Measurements from ENCODE around the gene USP50. TPM values are rescaled to one million over a fixed set of nuclear protein-coding genes. Genes with fewer than 3 reads are reported as not detected.
A peak's percentile ranks its signal among the peaks of the same experiment; 100 is the strongest.
"Not testable (repeated sequence)": the region's sequence is repeated elsewhere in the genome, so short reads cannot be mapped to it uniquely, and the experiment has no call there.

Gene USP50
- 1.5 TPM for total RNA-seq
- long read RNA-seq, partial matches to known transcripts, result 0 of 1 reads
- long read RNA-seq, other reads (novel, unspliced or antisense), result 1 of 1 reads

DNA sequence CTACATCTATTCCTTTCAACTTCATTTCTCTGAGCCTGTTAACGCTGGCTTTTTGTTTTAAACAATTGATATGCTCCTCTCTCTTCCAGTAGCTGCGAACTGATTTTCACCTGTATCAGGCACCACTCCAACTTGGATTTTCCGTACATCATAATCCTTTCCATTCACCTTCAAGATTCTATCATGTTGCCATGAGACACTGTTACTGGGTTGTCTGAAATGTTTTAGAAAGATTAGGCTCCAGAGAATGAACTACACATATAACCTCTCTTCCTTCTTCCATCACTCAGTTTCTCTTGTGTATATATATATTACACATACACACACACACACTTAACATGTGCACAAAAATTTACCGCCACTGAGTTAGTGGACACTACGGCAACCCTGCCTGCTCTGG, at the start of gene USP50:
Gene USP50 (minus strand): TSS at position 101 of the 400 bp plus-strand sequence. CDS start 141 bp downstream, outside the sequence.
- DNase-seq (ENCODE audit: low spot score), result no peak
- intact Hi-C loops (cut with DNase I), result no loop called here

DNA sequence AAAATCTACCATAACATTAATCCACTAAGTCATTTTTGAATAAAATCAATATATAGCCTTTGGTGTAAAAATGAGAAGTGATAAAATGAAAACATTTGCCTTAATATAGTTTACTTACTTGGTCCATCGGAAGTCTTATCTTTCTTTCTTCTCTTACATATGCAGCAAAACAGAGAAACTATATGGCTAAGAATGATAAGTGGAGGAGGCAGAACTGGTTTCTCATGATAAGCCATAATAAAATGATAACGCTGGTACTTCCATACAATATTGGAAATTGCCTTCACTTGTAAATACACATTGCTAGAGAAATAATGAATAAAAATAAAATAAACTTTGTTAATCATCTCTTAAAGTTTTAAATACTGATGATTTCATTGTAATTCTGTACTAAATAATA, 47.8 kb upstream of the USP50 start:
- intact Hi-C loops (cut with DNase I), result no loop called here

DNA sequence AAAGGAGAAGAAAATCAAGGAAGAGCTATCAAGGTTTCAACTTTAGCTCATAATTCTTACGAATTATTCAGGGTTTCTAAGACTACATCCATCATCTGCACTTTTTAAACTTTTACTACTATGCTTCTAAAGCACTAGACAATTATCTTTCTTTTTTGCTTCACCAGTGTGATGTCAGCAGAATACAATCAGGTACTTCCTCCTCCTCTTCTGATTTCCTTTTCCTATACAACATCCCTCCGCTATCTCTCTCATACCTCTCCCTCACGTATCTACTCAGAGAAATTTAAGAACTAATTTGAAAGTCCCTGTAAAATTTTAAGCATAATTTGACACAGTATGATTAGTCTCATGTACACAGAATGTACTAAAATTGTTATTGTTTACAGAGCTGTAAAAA, 47.3 kb upstream of the USP50 start:
- no peak for DNase-seq (ENCODE audit: low spot score)
- intact Hi-C loops (cut with DNase I), result no loop called here

More for the DNA sequence above, 47.8 kb upstream of the USP50 start:
- DNase-seq (ENCODE audit: low spot score), result no peak

DNA sequence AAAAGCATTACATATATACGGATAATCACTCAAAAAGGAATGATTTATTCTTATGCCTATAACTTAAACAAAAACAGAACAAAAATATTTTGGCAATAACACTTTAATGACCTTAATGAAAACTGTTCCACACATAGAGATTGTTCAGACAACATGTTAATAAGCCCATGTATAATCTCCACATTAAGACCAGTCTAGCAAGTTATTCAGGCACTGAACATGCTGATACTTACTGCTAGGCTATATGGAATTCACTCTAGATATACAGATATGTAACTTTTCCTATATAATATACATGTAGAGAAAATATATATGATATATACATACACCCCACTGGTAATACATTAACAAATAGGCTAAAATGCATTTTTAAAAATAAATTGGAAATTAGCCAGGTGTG, 43.8 kb upstream of the USP50 start:
- DNase-seq (ENCODE audit: low spot score), result no peak
- intact Hi-C loops (cut with DNase I), result no loop called here

DNA sequence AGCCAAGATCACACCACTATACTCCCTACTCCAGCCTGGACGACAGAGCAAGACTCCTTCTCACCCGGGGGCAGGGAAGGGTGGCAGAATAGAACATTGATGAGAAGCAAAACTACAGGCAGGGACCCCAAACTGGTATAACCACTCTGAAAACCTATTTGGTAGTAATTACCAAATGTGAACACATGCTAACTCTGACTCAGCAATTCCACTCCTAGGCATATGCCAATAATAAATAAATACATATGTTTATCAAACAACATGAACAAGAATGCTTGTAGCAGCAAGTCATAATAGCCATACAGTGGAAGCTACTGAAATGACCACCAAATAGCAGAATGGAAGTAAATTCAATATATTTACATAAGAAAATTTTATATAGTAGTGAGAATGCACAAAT, 31.0 kb upstream of the USP50 start:
- intact Hi-C loops (cut with DNase I), result no loop called here
- no peak for DNase-seq (ENCODE audit: low spot score)

DNA sequence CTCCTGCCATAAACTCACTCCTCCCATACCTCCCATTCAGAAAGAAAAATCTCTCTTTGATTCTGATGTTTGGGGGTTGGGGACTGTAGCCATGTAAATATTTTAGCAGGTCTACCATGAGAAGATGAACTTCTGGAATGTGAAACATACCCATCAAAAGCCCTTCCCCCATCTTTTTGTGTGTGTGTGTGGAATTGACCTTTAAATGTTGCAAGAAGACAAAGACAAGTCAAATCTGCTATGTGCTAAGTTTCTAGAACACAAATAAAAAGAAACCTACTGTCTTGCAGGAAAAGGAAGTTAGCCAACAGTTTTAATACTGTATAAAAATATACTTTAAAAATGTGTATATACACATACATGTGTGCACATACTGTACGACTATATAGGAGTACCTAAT, 29.7 kb upstream of the USP50 start:
- DNase-seq (ENCODE audit: low spot score), result no peak
- intact Hi-C loops (cut with DNase I), result no loop called here

DNA sequence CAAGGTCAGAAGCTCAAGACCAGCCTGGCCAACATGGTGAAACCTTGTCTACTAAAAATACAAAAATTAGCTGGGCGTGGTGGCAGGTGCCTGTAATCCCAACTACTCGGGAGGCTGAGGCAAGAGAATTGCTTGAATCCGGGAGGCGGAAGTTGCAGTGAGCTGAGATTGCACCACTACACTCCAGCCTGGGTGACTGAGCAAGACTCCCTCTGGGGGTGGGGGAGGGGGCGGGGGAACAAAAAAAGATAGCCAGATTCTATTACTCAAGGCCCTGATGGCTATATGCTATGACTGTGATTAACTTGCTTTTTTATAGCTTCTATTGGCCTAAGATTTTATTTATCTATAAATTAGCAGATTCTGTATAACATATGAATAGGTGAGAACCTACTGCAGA, 27.4 kb upstream of the USP50 start:
- peak; percentile 83 for DNase-seq (ENCODE audit: low spot score)
- intact Hi-C loops (cut with DNase I), result not testable (repeated sequence)

DNA sequence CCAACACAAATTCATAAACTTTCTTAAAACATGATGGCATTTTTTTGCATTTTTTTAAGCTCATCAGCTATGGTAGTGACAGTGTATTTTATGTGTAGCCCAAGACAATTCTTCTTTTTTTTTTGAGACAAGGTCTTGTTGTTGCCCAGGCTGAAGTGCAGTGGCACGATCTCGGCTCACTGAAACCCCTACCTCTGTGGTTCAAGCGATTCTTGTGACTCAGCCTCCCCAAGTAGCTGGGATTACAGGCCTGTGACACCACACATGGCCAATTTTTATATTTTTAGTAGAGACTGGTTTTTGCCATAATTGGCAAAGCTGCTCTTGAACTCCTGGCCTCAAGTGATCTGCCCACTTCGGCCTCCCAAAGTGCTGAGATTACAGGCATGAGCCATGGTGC, 17.3 kb upstream of the USP50 start:
- intact Hi-C loops (cut with DNase I), result no loop called here
- DNase-seq (ENCODE audit: low spot score), result no peak

DNA sequence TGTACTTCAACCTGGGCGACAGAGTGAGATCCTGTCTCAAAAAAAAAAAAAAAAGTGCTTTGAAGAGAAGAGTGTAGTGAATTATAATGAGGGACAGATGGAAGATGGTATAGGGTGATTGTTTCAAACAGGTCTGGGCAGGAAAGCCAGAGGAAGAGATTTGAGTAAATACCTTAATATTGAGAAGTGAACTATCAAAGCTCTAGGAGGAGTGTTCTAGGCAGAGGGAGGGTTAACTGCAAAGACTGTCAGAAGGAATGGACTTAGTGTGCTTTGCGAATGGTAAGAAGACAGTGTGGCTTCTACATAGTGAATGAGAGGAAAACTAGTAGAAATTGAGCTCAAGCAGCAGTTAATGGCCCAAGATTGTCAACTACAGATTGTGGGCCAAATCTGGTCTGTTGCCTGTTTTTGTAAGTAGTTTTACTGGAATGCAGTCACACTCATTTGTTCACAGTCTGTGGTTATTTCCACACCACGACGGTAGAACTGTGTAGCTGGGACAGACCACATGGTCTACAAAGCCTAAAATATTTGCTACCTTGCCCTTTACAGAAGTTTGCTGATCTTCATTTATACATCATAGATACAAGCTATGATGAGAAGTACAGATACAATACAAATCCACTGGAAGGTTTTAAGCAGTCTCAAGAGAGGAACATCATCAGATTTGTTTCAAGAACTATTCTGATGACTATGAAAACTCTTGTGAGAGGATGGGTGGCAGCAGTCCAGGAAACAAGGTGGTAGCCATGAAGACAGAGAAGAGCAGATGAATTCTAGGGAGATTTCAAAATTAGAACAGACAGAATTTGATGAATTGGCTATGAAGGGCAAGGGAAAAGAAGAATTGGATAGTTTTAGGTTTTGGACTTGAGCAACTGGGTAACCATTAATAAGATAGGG, 16.5 kb upstream of the USP50 start:
- DNase-seq (ENCODE audit: low spot score), result no peak
- intact Hi-C loops (cut with DNase I), result no loop called here

DNA sequence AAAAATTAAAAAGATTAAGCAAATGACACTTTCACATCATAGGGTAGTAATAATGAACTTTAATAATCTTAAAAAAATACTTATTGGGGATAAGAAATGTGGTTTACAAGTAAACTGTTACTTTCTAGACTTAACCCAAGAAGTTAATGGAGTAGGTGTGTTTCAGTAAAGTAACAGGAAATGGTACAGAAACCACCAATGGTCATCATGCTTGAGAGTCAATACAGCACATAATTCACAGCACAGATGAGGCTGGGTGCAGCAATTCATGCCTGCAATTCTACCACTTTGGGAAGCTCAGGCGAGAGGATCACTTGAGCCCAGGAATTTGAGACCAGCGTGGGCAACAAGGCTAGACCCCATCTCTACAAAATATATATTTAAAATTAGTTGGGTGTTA, 11.5 kb upstream of the USP50 start:
- no peak for DNase-seq (ENCODE audit: low spot score)
- intact Hi-C loops (cut with DNase I), result no loop called here

DNA sequence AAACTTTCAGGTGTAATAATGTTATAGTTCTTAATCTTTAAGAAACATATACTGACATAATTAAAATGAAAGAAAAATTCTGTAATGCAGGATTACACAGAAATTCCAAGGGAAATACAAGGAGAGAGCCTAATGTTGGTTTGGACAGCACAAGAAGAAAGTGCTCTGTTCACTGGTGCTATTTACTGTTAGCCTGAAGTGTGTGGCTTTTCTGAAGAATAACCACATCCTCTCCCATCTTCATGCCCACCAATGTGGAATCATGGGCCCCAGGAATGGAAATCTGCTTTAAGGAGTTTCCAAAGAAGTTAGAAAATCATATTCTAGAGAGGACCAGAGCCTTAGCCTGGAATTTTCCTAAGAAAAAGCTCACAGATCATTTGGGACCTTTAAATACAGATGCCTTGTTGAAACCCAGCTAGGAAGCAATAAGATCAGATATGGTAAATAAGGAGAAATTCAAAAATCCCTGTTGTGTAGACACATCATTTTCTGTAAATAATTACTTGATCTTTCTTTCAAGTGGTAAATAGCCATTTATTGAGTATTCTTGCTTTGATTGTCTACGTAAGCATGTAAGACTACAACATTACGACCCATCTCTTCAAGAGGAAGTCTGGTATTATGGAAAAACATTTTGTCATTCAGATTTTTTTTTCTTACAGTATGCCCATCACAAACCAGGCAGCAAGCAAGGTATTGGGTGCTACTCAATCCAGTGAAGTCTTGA, 10.3 kb upstream of the USP50 start:
- intact Hi-C loops (cut with DNase I), result no loop called here
- DNase-seq (ENCODE audit: low spot score), result no peak

DNA sequence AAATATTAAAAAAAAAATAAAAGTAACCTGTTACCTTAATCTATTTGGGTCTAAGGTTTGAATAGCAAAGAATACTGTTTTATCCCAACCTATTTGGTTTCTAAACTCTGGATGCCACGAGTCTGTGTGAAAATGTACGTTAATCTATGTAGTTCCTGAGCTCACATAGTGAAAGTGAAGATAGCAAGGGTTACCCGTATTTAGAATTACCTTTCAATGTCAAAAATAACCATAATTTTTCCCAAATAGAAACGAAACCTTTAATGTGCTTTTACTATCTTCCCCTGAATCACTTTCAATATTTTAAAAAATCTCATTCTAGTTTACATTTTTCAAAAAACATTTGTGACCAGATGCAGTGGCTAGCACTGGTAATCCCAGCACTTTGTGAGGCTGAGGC, 5.8 kb upstream of the USP50 start:
- intact Hi-C loops (cut with DNase I), result no loop called here
- no peak for DNase-seq (ENCODE audit: low spot score)

DNA sequence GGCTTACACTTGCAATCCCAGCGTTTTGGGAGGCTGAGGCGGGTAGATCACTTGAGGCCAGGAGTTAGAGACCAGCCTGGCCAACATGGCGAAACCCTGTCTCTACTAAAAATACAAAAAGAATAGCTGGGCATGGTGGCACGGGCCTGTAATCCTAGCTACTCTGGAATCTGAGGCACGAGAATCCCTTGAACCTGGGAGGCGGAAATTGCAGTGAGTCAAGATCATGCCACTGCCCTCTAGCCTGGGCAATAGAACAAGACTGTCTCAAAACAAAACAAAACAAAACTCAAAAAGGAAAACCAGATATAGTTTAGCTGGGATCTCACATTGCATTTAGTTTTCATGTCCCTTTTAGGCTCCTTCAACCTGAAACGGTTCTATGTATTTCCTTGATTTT, 2.9 kb upstream of the USP50 start:
- no peak for DNase-seq (ENCODE audit: low spot score)
- intact Hi-C loops (cut with DNase I), result no loop called here

DNA sequence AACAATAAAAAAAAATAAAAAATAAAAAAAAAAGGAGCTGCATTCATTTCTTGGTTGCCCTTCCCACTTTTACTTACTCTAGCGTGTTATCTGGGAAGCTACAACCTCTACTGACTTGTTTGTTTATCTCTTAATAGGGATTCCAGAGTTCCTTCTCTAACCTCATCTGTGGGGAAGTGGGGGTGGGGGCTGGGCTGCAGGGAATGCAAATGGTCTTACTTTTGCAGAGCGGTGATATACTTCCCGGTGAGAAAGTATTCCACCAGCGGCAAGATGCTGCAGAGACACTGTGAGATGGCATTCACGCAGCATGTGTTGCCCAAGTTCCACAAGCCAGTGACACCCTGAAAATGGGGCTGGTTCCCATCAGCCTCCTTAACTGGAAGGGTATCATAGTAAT, 2.1 kb downstream of the USP50 start:
- intact Hi-C loops (cut with DNase I), result no loop called here
- no peak for DNase-seq (ENCODE audit: low spot score)

DNA sequence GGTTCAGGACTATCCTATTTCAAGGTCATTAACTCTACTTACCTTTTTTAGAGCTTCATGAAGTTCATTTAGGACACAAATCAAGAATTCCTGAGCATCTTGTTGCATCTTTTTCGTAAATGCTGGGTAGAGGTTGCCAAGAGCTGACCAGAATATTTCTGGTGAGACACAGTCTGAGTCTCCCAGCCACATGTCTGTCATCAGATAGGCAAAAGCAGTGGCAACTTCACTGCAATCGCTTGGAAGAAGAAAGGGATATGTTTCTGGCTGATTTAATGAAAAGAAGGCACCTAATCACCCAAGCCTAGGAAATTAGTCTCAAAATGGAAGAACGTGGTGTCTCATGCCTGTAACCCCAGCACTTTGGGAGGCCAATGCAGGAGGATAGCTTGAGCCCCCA, 2.9 kb downstream of the USP50 start:
- DNase-seq (ENCODE audit: low spot score), result no peak
- intact Hi-C loops (cut with DNase I), result no loop called here

DNA sequence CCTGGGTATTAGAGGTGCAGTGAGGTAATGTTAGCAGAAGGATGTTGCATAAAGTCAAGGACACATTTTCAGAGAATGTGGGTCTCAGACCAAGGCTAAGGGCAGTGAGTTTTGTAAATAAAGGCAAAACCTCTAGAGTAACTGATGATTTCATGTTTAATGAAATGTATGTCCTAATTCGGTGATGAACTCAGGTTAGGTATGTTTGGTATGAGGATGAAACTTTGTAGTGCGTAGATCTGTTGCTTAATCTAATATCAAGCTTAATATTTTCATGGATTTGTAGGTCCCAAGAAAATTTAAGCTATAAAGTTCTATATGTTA, 3.6 kb downstream of the USP50 start:
- DNase-seq (ENCODE audit: low spot score), result no peak
- intact Hi-C loops (cut with DNase I), result no loop called here

DNA sequence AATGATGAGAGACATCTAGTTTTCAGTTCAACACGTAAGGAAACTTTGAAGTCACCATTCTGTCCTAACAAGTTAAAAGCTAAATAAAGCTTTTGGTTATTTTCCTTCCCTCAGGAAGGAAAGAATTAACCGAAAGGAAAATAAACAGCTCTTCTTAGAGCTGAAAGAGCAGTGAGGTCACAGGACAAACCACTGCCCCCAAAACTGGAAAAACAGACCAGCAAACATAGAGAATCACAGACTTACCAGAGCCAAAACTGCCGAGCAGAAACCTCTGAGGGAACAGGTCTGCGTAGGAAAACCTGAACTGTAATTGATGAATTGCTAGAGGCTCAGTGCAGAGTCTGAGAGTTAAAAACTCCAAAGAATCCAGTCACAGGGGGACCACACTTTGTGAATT, 14.7 kb downstream of the USP50 start:
- no peak for DNase-seq (ENCODE audit: low spot score)
- intact Hi-C loops (cut with DNase I), result no loop called here

DNA sequence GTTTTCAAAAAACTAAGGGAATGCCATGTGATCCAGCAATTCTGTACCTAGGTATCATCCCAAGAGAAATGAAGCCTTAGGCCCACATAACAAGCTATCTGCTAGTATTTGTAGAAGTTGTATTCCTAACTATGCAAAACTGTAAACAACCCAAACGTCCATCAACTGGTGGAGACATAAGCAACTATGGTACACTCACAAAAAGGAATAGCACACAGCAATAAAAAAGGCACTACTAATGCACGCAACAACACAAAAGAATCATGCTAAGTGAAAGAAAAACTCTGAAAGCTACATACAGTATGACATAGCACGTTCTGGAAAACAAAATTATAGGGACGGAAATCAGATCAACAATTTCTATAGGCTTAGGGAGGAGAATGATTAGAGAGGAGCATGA, 15.3 kb downstream of the USP50 start:
- intact Hi-C loops (cut with DNase I), result no loop called here
- no peak for DNase-seq (ENCODE audit: low spot score)

DNA sequence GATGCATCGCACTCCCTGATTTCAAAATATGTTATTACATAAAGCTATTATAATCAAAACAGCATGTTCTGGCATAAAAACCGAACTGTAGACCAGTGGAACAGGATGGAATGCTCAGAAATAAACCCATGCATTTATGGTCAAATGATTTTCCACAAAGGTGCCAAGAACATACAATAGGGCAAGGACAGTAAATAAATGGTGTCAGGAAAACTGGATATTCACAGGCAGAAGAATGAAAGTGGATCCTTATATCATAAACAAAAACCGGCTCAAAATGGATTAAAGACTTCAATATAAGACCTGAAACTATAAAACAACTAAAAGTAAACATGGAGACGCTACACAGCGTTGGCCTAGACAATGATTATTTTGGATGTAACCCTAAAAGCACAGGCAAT, 22.6 kb downstream of the USP50 start:
- no peak for DNase-seq (ENCODE audit: low spot score)
- intact Hi-C loops (cut with DNase I), result no loop called here

DNA sequence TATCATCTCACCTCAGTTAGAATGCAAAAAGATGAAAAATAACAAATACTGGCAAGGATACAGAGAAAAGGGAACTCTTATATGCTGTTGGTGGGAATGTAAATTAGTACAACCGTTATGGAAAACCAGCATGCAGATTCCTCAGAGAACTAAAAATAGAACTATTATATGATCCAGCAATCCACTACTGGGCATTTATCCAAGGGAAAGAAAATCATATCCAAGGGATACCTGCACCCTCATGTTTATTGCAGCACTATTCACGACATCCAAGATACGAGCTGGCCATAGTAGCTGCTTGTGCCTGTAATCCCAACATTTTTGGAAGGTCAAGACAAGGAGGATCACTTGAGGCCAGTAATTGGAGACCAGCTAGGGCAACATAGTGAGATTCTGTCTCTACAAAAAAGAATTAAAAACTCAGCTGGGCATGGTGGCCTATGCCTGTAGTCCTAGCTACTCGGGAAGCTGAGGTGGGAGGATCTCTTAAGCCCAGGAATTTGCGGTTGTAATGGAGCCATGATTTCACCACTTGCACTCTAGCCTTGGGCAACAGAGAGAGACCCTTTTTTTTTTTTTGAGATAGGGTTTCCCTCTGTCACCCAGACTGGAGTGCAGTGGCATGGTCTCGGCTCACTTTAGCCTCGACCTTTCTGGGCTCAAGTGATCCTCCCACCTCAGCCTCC, 26.6 kb downstream of the USP50 start:
- no peak for DNase-seq (ENCODE audit: low spot score)
- intact Hi-C loops (cut with DNase I), result no loop called here

DNA sequence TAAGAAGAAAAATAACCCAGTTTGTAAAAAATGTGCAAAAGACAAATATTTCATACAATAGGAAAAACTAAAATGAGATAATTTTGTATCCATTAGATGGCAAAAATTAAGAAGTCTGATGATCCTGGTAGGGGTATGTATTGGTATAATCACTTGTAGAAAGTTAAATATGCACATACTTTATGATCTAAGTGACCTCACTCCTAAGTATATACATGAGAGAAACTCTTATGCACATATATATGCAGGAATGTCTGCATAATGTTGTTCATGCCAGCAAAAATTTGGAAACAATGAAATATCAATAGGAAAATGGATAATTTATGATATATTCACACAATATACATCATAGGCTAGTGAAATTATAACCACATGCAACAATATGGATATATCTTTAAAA, 33.5 kb downstream of the USP50 start:
- no peak for DNase-seq (ENCODE audit: low spot score)
- intact Hi-C loops (cut with DNase I), result no loop called here

Data from cardiac septum (tissue), 1 donor.